ENCODE measurements around the gene KLHL18. TPM values are rescaled to one million over a fixed set of nuclear protein-coding genes. Genes with fewer than 3 reads are reported as not detected.

The KLHL18 gene
- total RNA-seq, 1 donor from 2014 or later: 1.8 TPM

- no peak for TF ChIP-seq CTCF (IDR thresholded peaks at IDR 0.05)
Measured at GRCh38 chr3:47385007-47385406, 102.3 kb downstream of the KLHL18 start.

GRCh38 chr3:47385796-47386195 is 103.1 kb downstream of the KLHL18 start:
- peaks cover 4 to 7% of the 10 kb centered on the region in 2 donors for H3K36me3 ChIP-seq
- H3K4me3 ChIP-seq: no peak overlapping the region
- no peak for DNase-seq (ENCODE audit: low spot score in 2 of 2)
- no peak overlapping the region for H3K27ac ChIP-seq
- H3K4me1 ChIP-seq: peaks cover 3 to 18% of the 10 kb centered on the region in 2 donors
- TF ChIP-seq CTCF (IDR thresholded peaks at IDR 0.05): no peak
- no peaks in the 10 kb centered on the region for H3K9me3 ChIP-seq
- no peaks in the 10 kb centered on the region for H3K27me3 ChIP-seq
- intact Hi-C loops (cut with DNase I): no loop called here

More at GRCh38 chr3:47385007-47385406, 102.3 kb downstream of the KLHL18 start:
- H3K27me3 ChIP-seq: no peaks in the 10 kb centered on the region
- no peak overlapping the region for H3K27ac ChIP-seq
- no peak for DNase-seq (ENCODE audit: low spot score in 2 of 2)
- no peak overlapping the region for H3K4me3 ChIP-seq
- H3K36me3 ChIP-seq: peaks cover 4 to 7% of the 10 kb centered on the region in 2 donors
- intact Hi-C loops (cut with DNase I): no loop called here
- H3K4me1 ChIP-seq: peaks cover 3 to 18% of the 10 kb centered on the region in 2 donors
- no peaks in the 10 kb centered on the region for H3K9me3 ChIP-seq

DNA sequence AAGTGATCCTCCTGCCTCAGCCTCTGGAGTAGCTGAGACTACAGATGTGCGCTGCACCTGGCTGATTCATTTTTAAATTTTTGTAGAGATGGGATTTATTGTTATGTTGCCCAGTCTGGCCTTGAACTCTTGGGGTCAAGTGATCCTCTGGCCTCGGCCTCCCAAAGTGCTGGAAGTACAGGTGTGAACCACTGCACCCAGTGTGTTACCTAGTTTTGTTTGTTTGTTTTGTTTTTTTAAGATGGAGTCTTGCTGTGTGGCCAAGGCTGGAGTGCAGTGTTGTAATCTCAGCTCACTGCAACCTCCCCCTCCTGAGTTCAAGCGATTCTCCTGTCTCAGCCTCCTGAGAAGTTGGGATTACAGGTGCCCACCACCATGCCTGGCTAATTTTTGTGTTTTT is 110.2 kb downstream of the KLHL18 start:
- intact Hi-C loops (cut with DNase I): no loop called here

DNA sequence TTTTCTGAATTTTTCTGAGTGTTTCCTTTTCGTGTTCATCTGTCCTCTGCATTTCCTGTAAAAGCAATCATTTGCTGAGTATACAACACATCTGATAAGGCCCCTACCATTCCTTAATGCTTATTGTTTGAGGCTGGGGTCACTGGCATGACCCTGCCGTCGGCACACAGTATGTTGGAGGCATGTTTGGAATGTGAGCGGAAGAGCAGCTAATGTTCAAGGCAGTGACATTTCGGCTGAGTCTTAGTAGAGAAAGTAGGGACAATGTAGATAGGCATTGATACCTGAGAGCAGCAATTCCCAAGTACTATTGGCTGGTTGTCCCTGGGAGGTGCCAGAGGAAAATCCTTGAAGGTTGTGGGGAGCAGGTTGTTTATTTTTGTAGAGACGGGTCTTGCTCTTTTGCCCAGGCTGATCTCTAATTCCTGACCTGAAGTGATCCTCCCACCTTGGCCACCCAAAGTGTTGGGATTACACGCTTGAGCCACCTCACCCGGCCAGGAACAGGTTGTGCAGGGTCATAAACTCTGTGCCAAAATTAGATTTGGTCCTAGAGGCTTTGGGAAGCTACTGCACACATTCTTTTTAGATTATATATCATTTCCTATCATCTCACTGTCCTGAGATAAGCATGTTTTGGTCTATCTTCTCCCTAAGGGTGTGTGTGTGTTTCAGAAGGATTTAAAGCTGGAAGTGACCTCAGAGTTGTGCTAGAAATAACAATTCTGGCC is 111.6 kb downstream of the KLHL18 start:
- H3K4me1 ChIP-seq: peaks cover 5 to 14% of the 10 kb centered on the region in 2 donors
- H3K9me3 ChIP-seq: no peaks in the 10 kb centered on the region
- H3K27ac ChIP-seq: peak overlapping the region; percentile 4 to 37
- DNase-seq (ENCODE audit: low spot score in 2 of 2): no peak
- H3K4me3 ChIP-seq: no peak overlapping the region
- H3K36me3 ChIP-seq: peaks cover 4 to 10% of the 10 kb centered on the region in 2 donors
- no peak for TF ChIP-seq CTCF (IDR thresholded peaks at IDR 0.05)
- intact Hi-C loops (cut with DNase I): no loop called here
- no peaks in the 10 kb centered on the region for H3K27me3 ChIP-seq

More for the DNA sequence above, 110.2 kb downstream of the KLHL18 start:
- Histone ChIP-seq H3K4me3 (no peak overlapping the region), H3K4me1 (peaks cover 5 to 14% of the 10 kb centered on the region in 2 donors), H3K9me3 (no peaks in the 10 kb centered on the region), H3K27ac (no peak overlapping the region), H3K36me3 (peaks cover 8 to 11% of the 10 kb centered on the region in 2 donors), H3K27me3 (no peaks in the 10 kb centered on the region)
- no peak for TF ChIP-seq CTCF (IDR thresholded peaks at IDR 0.05)
- DNase-seq (ENCODE audit: low spot score in 2 of 2): no peak

- Histone ChIP-seq H3K36me3 (peaks cover 4 to 13% of the 10 kb centered on the region in 2 donors), H3K27ac (peak overlapping the region; percentile 4 to 37), H3K4me1 (peaks cover 5 to 14% of the 10 kb centered on the region in 2 donors), H3K9me3 (no peaks in the 10 kb centered on the region), H3K4me3 (no peak overlapping the region), H3K27me3 (no peaks in the 10 kb centered on the region)
- TF ChIP-seq CTCF (IDR thresholded peaks at IDR 0.05): no peak
- intact Hi-C loops (cut with DNase I): no loop called here
- no peak for DNase-seq (ENCODE audit: low spot score in 2 of 2)
Measured at GRCh38 chr3:47394881-47395280, 112.1 kb downstream of the KLHL18 start.

Other genes with a start within 250 kb of the KLHL18 start
- gene SETD2, start 118.8 kb upstream of the KLHL18 start, total RNA-seq: 21.0 TPM
- gene KIF9, start 145 bp upstream of the KLHL18 start, total RNA-seq: not detected
- gene PTPN23, start 98.1 kb downstream of the KLHL18 start, total RNA-seq: 35.2 TPM
- gene SCAP, start 193.0 kb downstream of the KLHL18 start, total RNA-seq: 155 TPM
- gene ELP6, start 230.8 kb downstream of the KLHL18 start, total RNA-seq: 27.0 TPM